K562 (cell line): ENCODE data around the gene MMP20. TPM values are rescaled to one million over a fixed set of nuclear protein-coding genes. Genes with fewer than 3 reads are reported as not detected.

ENCODE experiments used
- ATAC-seq: fragments of 200-7000 bp; cut with Tn5 transposase; 3 replicates; pipeline ENCODE4 v1.9.1; 2020; ENCODE audit warnings: moderate library complexity
- BruUV-seq: library from RNA; stranded (reverse); fragments of 400-500 nt; replicated peaks from 2 replicates; lab custom pipeline; 2021; lab: Mats Ljungman, UMichigan
- CTCF ChIA-PET: fragments of 300-600 bp; formaldehyde crosslinking; extraction: SDS; loops from one replicate; lab custom pipeline; 2021; ENCODE audit warnings: low intra/inter-chr PET ratio; lab: Yijun Ruan, JAX
- POLR2A ChIA-PET: fragments of 300-600, 350-650 bp; sonication (Branson Sonifier 250); formaldehyde crosslinking; extraction: SDS; loops from one replicate; lab custom pipeline; 2021; ENCODE audit warnings: antibody characterized with exemption, inconsistent platforms; lab: Yijun Ruan, JAX
- DNase-seq, 4 experiments: peaks; one replicate each; pipeline versions ENCODE4 v3.0.0 to v3.0.0-alpha.2; 2011 to 2018; ENCODE audit warnings: low spot score in 3 of 4, mixed read lengths in 3 of 4; ENCODE audit errors: extremely low read depth in 1 of 4
- FAIRE-seq: peaks from 2 replicates; lab custom pipeline; 2011; peaks lifted over from hg19 to GRCh38; lab: Jason Lieb, UNC
- H2AFZ ChIP-seq: 2 replicates; pipeline ENCODE4 v1.6.0; 2011; ENCODE audit warnings: low read depth, low read length, control low read depth, inconsistent platforms
- H3K27ac ChIP-seq: fragments of 200-600 bp; 3 replicates; pipeline ENCODE4 v1.8.0; 2011; ENCODE audit warnings: low read depth, mild to moderate bottlenecking, control low read depth, inconsistent platforms, low read length, moderate library complexity, mixed read lengths; ENCODE audit errors: extremely low read depth
- H3K27me3 ChIP-seq, 2 experiments: fragments of 300-600 bp in 1 of 2; 2 replicates in 1 of 2; 3 replicates in 1 of 2; pipeline versions ENCODE4 v1.6.0 to v1.8.0; 2011; ENCODE audit warnings: inconsistent platforms in 2 of 2, low read length in 2 of 2, mild to moderate bottlenecking in 1 of 2, mixed read lengths in 1 of 2, moderate library complexity in 1 of 2; ENCODE audit not compliant: control insufficient read depth in 2 of 2, insufficient read depth in 2 of 2
- H3K36me3 ChIP-seq: fragments of 300-600 bp; 3 replicates; pipeline ENCODE4 v1.8.0; 2011; ENCODE audit warnings: mild to moderate bottlenecking, low read length, inconsistent platforms; ENCODE audit not compliant: control insufficient read depth, insufficient read depth
- H3K4me1 ChIP-seq, 2 experiments: fragments of 200-600 bp in 1 of 2; replicated peaks in 1 of 2; 2 replicates in 1 of 2; 3 replicates in 1 of 2; pipeline versions ENCODE4 v1.5.1 to v1.8.0; 2011; ENCODE audit warnings: inconsistent platforms in 2 of 2, low read length in 2 of 2, mild to moderate bottlenecking in 1 of 2, mixed read lengths in 1 of 2, moderate library complexity in 1 of 2; ENCODE audit not compliant: control insufficient read depth in 2 of 2, insufficient read depth in 2 of 2
- H3K4me2 ChIP-seq: 2 replicates; pipeline ENCODE4 v1.6.1; 2011; ENCODE audit warnings: low read length, control low read depth, inconsistent platforms, mixed read lengths; ENCODE audit not compliant: insufficient read depth
- H3K4me3 ChIP-seq: fragments of 200-600 bp; sonication (generic), shearing (Covaris generic); 2 replicates; pipeline ENCODE4 v1.5.1; 2016; ENCODE audit warnings: control low read depth, inconsistent platforms
- H3K79me2 ChIP-seq: fragments of 200-600 bp; 3 replicates; pipeline ENCODE4 v1.8.0; 2011; ENCODE audit warnings: low read length, inconsistent platforms; ENCODE audit not compliant: control insufficient read depth, insufficient read depth
- H3K9ac ChIP-seq, 2 experiments: 2 replicates each; pipeline versions ENCODE4 v1.6.0 to v1.6.1; 2011; ENCODE audit warnings: low read depth in 2 of 2, low read length in 2 of 2, control low read depth in 1 of 2, inconsistent platforms in 1 of 2, mild to moderate bottlenecking in 1 of 2, mixed read lengths in 1 of 2; ENCODE audit not compliant: insufficient read depth in 1 of 2
- H3K9me1 ChIP-seq: one replicate; pipeline ENCODE4 v1.6.0; 2011; ENCODE audit warnings: inconsistent platforms, mild to moderate bottlenecking, low read length, moderate library complexity; ENCODE audit not compliant: control insufficient read depth, insufficient read depth
- H3K9me3 ChIP-seq: replicated peaks from 2 replicates; pipeline ENCODE4 v1.5.1; 2011; ENCODE audit warnings: low read depth, low read length, inconsistent platforms; ENCODE audit not compliant: control insufficient read depth, insufficient read depth
- H4K20me1 ChIP-seq: replicated peaks from 2 replicates; pipeline ENCODE4 v1.6.1; 2011; ENCODE audit warnings: low read length, inconsistent platforms, mixed read lengths; ENCODE audit not compliant: control insufficient read depth, insufficient read depth
- CREB5 ChIP-seq: fragments of 250-450 bp; sonication (Bioruptor Pico); IDR thresholded peaks from 2 replicates; pipeline ENCODE4 v1.5.0; 2020; ENCODE audit warnings: mild to moderate bottlenecking
- ETV6 ChIP-seq, 3 experiments: fragments of 150-350 bp in 1 of 3; sonication (generic) in 1 of 3; formaldehyde crosslinking in 1 of 3; IDR thresholded peaks; 2 replicates each; pipeline versions ENCODE4 v1.6.1 to v1.8.0; 2014 to 2022; ENCODE audit warnings: borderline replicate concordance in 2 of 3, low read depth in 2 of 3, antibody characterized with exemption in 1 of 3, low read length in 1 of 3, mild to moderate bottlenecking in 1 of 3, missing genetic modification reagents in 1 of 3
- JUNB ChIP-seq: fragments of 450-650 bp; formaldehyde crosslinking; conservative IDR thresholded peaks from 2 replicates; pipeline ENCODE4 v1.4.0; 2020; ENCODE audit warnings: mild to moderate bottlenecking
- MLLT1 ChIP-seq, 2 experiments: fragments of 450-650 bp; IDR thresholded peaks; 2 replicates each; pipeline ENCODE4 v1.6.1; 2016
- MYBL2 ChIP-seq, 2 experiments: fragments of 450-650 bp in 1 of 2; sonication (generic) in 1 of 2; formaldehyde crosslinking in 1 of 2; IDR thresholded peaks; 2 replicates each; pipeline versions ENCODE4 v1.6.1 to v1.8.1; 2017 to 2022; ENCODE audit warnings: borderline replicate concordance in 1 of 2, inconsistent platforms in 1 of 2, low read depth in 1 of 2, mild to moderate bottlenecking in 1 of 2, missing genetic modification reagents in 1 of 2, moderate library complexity in 1 of 2
- MYC ChIP-seq, 2 experiments: fragments of 250-450 bp in 1 of 2; sonication (Bioruptor Pico) in 1 of 2; IDR thresholded peaks; 2 replicates each; pipeline versions ENCODE4 v1.5.1 to v1.6.1; 2012 to 2021; ENCODE audit warnings: low read depth in 2 of 2, borderline replicate concordance in 1 of 2, improper control_type of control experiment in 1 of 2, low read length in 1 of 2, mild to moderate bottlenecking in 1 of 2, moderate library complexity in 1 of 2
- NKRF ChIP-seq: fragments of 450-650 bp; IDR thresholded peaks from 2 replicates; pipeline ENCODE4 v1.6.1; 2016; ENCODE audit warnings: borderline replicate concordance
- POLR2AphosphoS2 ChIP-seq: IDR thresholded peaks from 2 replicates; pipeline ENCODE4 v1.6.1; 2012; ENCODE audit warnings: low read length, improper control_type of control experiment
- PTTG1 ChIP-seq: fragments of 450-650 bp; IDR thresholded peaks from 2 replicates; pipeline ENCODE4 v1.6.1; 2016; ENCODE audit warnings: low read depth, mild to moderate bottlenecking, missing genetic modification characterization, missing compliant biosample characterization
- STAG1 ChIP-seq: sonication (generic); formaldehyde crosslinking; IDR thresholded peaks from 2 replicates; pipeline ENCODE4 v1.5.0; 2020; ENCODE audit warnings: missing genetic modification reagents, borderline replicate concordance
- TBL1XR1 ChIP-seq, 2 experiments: IDR thresholded peaks; 2 replicates each; pipeline ENCODE4 v1.6.1; 2012; ENCODE audit warnings: improper control_type of control experiment in 2 of 2, low read length in 2 of 2, mild to moderate bottlenecking in 1 of 2
- TOE1 ChIP-seq, 2 experiments: fragments of 450-650 bp in 1 of 2; sonication (generic) in 1 of 2; formaldehyde crosslinking in 1 of 2; IDR thresholded peaks; 2 replicates each; pipeline versions ENCODE4 v1.7.1 to v1.8.0; 2016 to 2022; ENCODE audit warnings: borderline replicate concordance in 2 of 2, mild to moderate bottlenecking in 2 of 2, antibody characterized with exemption in 1 of 2, inconsistent platforms in 1 of 2, low read depth in 1 of 2, missing genetic modification reagents in 1 of 2, moderate library complexity in 1 of 2
- ZNF512 ChIP-seq: IDR thresholded peaks from 2 replicates; pipeline ENCODE4 v1.6.1; 2016; ENCODE audit warnings: missing genetic modification characterization, missing compliant biosample characterization
- ZNF780A ChIP-seq: fragments of 250-450 bp; sonication (Bioruptor Pico); IDR thresholded peaks from 2 replicates; pipeline ENCODE4 v1.5.0; 2021; ENCODE audit warnings: mild to moderate bottlenecking
- WGBS: fragments of 100-300 bp; shearing (Covaris generic); methylation state at CpG from one replicate; pipeline ENCODE4 v1.1.6; 2016; ENCODE audit warnings: low coverage, mixed read lengths; ENCODE audit not compliant: insufficient coverage; ENCODE audit errors: missing lambda C conversion rate; 5-methylcytosine and 5-hydroxymethylcytosine counted together
- in situ Hi-C: fragments of 300-500 bp; cut with MboI; formaldehyde crosslinking; loops from 4 replicates; pipeline ENCODE4 v1.15.0; 2018; ENCODE audit warnings: inconsistent platforms, mixed read lengths
- intact Hi-C: fragments of 100-400 bp; cut with micrococcal nuclease; formaldehyde crosslinking; loops from 2 replicates; pipeline ENCODE4 v1.14.2; 2022
- polyA plus RNA-seq, 8 experiments: library from polyadenylated mRNA; depleted of rRNA in 4 of 8; stranded (reverse) in 5 of 8; unstranded in 3 of 8; fragments of >200 nt; fragmentation: Nextera tagmentation in 2 of 8; fragmentation: Illumina TruSeq in 1 of 8; extraction: Ambion mirVana in 2 of 8; extraction: Trizol in 1 of 8; gene quantifications; 2 replicates each; pipeline versions ENCODE4 v1.2.1 to v1.2.3, GENCODE V29; 2011 to 2014; ENCODE audit warnings: inconsistent platforms in 1 of 8, missing spikeins in 1 of 8
- total RNA-seq, 7 experiments: library from RNA; depleted of rRNA in 6 of 7; stranded (reverse); fragments of >200 nt in 6 of 7; fragmentation: Illumina TruSeq in 2 of 7; extraction: Trizol in 2 of 7; gene quantifications; 2 replicates each; pipeline versions ENCODE4 v1.2.1 to v1.2.3, GENCODE V29; 2011 to 2021; ENCODE audit warnings: low replicate concordance in 1 of 7

MMP20 gene
- total and polyA plus RNA-seq, 9 of the 15 experiments (the other 6 are each of a cell fraction or from before 2014, with no cell fraction given) = not detected

- FAIRE-seq (no peak), ATAC-seq (no peak), DNase-seq (no peak)
- WGBS = 1% methylated on average over 5 of the region's 5 CpGs
- H3K36me3 ChIP-seq = no peaks in the 10 kb centered on the region
- no peaks in the 10 kb centered on the region for H4K20me1 ChIP-seq
- no TSS peak for BruUV-seq
- H3K9ac ChIP-seq = no peak overlapping the region
- no peak overlapping the region for H3K27ac ChIP-seq
- in situ Hi-C loops = no loop called here
- intact Hi-C loops = no loop called here
- H3K4me3 ChIP-seq = no peak overlapping the region
- H2AFZ ChIP-seq = no peak overlapping the region
- H3K27me3 ChIP-seq = no peaks in the 10 kb centered on the region
- no peaks in the 10 kb centered on the region for H3K4me1 ChIP-seq
- H3K9me1 ChIP-seq = no peaks in the 10 kb centered on the region
- H3K9me3 ChIP-seq = no peaks in the 10 kb centered on the region
- no peaks in the 10 kb centered on the region for H3K79me2 ChIP-seq
- no peak overlapping the region for H3K4me2 ChIP-seq
- POLR2A ChIA-PET = interaction anchor here (0.6 kb wide), 1 partner anchor 14 kb away, joined by 4 read pairs; no protein-coding TSS in a partner anchor
- CTCF ChIA-PET = no interaction called here
- TF ChIP-seq CREB5 (CRISPR knock-in tag) = no peak
- no peak for TF ChIP-seq ETV6 (IDR thresholded peaks at IDR 0.05; ENCODE audit: borderline replicate concordance in 1 of 2, low read depth in 2 of 2, low read length in 1 of 2)
- TF ChIP-seq ETV6 (CRISPR knock-in tag; IDR thresholded peaks at IDR 0.05; ENCODE audit: borderline replicate concordance) = no peak
- no peak for TF ChIP-seq STAG1 (CRISPR knock-in tag)
- TF ChIP-seq NKRF = no peak
- no peak for TF ChIP-seq MYBL2 (IDR thresholded peaks at IDR 0.05; ENCODE audit: low read depth)
- no peak for TF ChIP-seq MYBL2 (CRISPR knock-in tag; IDR thresholded peaks at IDR 0.05; ENCODE audit: borderline replicate concordance)
- TF ChIP-seq MLLT1 (IDR thresholded peaks at IDR 0.05) = no peak
- no peak for TF ChIP-seq TBL1XR1 (IDR thresholded peaks at IDR 0.05; ENCODE audit: low read length in 2 of 2)
- no peak for TF ChIP-seq TOE1 (IDR thresholded peaks at IDR 0.05; ENCODE audit: borderline replicate concordance)
- no peak for TF ChIP-seq TOE1 (CRISPR knock-in tag; IDR thresholded peaks at IDR 0.05; ENCODE audit: borderline replicate concordance, low read depth)
- TF ChIP-seq MYC (IDR thresholded peaks at IDR 0.05; ENCODE audit: low read depth, low read length) = no peak
- no peak for TF ChIP-seq MYC (CRISPR knock-in tag; IDR thresholded peaks at IDR 0.05; ENCODE audit: borderline replicate concordance, low read depth)
- no peak for TF ChIP-seq POLR2AphosphoS2
- no peak for TF ChIP-seq ZNF512 (tag)
- no peak for TF ChIP-seq ZNF780A (CRISPR knock-in tag)
- no peak for TF ChIP-seq PTTG1 (tag)
- no peak for TF ChIP-seq JUNB (CRISPR knock-in tag)
Observed at GRCh38 chr11:102553835-102554282, 71.3 kb downstream of the MMP20 start.
